ENCODE results near the gene GRID2IP. TPM values are rescaled to one million over a fixed set of nuclear protein-coding genes. Genes with fewer than 3 reads are reported as not detected.

Gene GRID2IP
- total RNA-seq, 4 donors from 2014 or later, result 0.13 TPM; not detected in 3

GRCh38 chr7:6554848-6555247 is 3.6 kb upstream of the GRID2IP start:
- in situ Hi-C loops (cut with MboI; ENCODE audit: low sequenced_read_pairs in 4 of 4), result no loop called here

DNA sequence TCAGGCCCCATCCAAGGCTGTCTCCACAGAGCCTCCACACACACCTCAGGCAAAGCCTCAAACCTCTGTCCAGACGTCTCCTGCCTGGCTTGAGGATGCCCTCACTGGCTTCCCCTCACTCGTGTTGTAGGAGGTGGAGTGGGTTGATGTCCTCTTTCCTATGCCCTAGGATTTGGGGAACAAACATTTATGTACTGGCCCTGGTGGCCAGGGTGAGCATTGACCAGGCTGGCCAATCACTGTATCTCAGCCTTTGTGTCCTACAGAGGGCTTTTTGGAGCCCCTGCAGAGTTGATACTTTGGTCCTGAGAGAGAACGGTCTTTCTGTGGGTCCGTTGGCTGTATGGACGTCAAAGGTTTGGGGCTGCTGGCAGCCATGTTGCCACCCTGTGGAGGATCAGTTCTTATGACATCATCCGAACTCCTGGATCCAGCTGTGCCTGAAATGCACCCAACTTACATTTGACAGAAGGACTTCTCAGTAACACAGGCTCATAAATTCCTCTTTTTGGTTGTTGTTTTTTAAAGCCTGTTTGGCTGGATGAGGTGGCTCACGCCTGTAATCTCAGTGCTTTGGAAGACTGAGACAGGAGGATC is 2.3 kb upstream of the GRID2IP start:
- no peaks in the 10 kb centered on the region for H3K4me1 ChIP-seq
- no peak overlapping the region for H3K27ac ChIP-seq
- in situ Hi-C loops (cut with MboI; ENCODE audit: low sequenced_read_pairs in 4 of 4) (no loop called here), intact Hi-C loops (cut with DNase I; ENCODE audit: low total_unique reads) (no loop called here)
- ATAC-seq, result no peak
- no peak overlapping the region for H3K4me3 ChIP-seq
- DNase-seq, result no peak
- TF ChIP-seq, protein P1, sequence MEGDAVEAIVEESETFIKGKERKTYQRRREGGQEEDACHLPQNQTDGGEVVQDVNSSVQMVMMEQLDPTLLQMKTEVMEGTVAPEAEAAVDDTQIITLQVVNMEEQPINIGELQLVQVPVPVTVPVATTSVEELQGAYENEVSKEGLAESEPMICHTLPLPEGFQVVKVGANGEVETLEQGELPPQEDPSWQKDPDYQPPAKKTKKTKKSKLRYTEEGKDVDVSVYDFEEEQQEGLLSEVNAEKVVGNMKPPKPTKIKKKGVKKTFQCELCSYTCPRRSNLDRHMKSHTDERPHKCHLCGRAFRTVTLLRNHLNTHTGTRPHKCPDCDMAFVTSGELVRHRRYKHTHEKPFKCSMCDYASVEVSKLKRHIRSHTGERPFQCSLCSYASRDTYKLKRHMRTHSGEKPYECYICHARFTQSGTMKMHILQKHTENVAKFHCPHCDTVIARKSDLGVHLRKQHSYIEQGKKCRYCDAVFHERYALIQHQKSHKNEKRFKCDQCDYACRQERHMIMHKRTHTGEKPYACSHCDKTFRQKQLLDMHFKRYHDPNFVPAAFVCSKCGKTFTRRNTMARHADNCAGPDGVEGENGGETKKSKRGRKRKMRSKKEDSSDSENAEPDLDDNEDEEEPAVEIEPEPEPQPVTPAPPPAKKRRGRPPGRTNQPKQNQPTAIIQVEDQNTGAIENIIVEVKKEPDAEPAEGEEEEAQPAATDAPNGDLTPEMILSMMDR (IDR thresholded peaks at IDR 0.05 in 4 of 5, conservative IDR thresholded peaks at IDR 0.05 in 1 of 5), result no peak
- no peak for TF ChIP-seq POLR2A (IDR thresholded peaks at IDR 0.05)
- no peaks in the 10 kb centered on the region for H3K9me3 ChIP-seq
- no peaks in the 10 kb centered on the region for H3K27me3 ChIP-seq
- H3K36me3 ChIP-seq, result no peaks in the 10 kb centered on the region

More at GRCh38 chr7:6554848-6555247, 3.6 kb upstream of the GRID2IP start:
- no peaks in the 10 kb centered on the region for H3K9me3 ChIP-seq
- H3K36me3 ChIP-seq, result no peaks in the 10 kb centered on the region
- TF ChIP-seq, protein P1 (IDR thresholded peaks at IDR 0.05 in 4 of 5, conservative IDR thresholded peaks at IDR 0.05 in 1 of 5), result no peak
- no peak for TF ChIP-seq POLR2A (IDR thresholded peaks at IDR 0.05)
- DNase-seq (no peak), ATAC-seq (no peak)
- H3K27ac ChIP-seq, result no peak overlapping the region
- H3K4me1 ChIP-seq, result no peaks in the 10 kb centered on the region
- no peaks in the 10 kb centered on the region for H3K27me3 ChIP-seq
- intact Hi-C loops (cut with DNase I; ENCODE audit: low total_unique reads), result no loop called here
- no peak overlapping the region for H3K4me3 ChIP-seq

GRCh38 chr7:6547400-6547799 is 3.9 kb downstream of the GRID2IP start:
- Histone ChIP-seq H3K9me3 (no peaks in the 10 kb centered on the region), H3K4me3 (no peak overlapping the region), H3K4me1 (no peaks in the 10 kb centered on the region), H3K36me3 (no peaks in the 10 kb centered on the region), H3K27me3 (no peaks in the 10 kb centered on the region), H3K27ac (no peak overlapping the region)
- intact Hi-C loops (cut with DNase I; ENCODE audit: low total_unique reads) (no loop called here), in situ Hi-C loops (cut with MboI; ENCODE audit: low sequenced_read_pairs in 4 of 4) (no loop called here)
- DNase-seq (no peak), ATAC-seq (no peak)
- no peak for TF ChIP-seq POLR2A (IDR thresholded peaks at IDR 0.05)
- TF ChIP-seq, protein P1 (IDR thresholded peaks at IDR 0.05 in 4 of 5, conservative IDR thresholded peaks at IDR 0.05 in 1 of 5), result no peak

GRCh38 chr7:6546498-6547251 is 4.6 kb downstream of the GRID2IP start:
- ATAC-seq, result no peak
- DNase-seq, result no peak
- Histone ChIP-seq H3K4me1 (no peaks in the 10 kb centered on the region), H3K36me3 (no peaks in the 10 kb centered on the region), H3K9me3 (no peaks in the 10 kb centered on the region), H3K27ac (no peak overlapping the region), H3K27me3 (no peaks in the 10 kb centered on the region), H3K4me3 (no peak overlapping the region)
- in situ Hi-C loops (cut with MboI; ENCODE audit: low sequenced_read_pairs in 4 of 4) (no loop called here), intact Hi-C loops (cut with DNase I; ENCODE audit: low total_unique reads) (no loop called here)
- TF ChIP-seq, protein P1 (IDR thresholded peaks at IDR 0.05 in 4 of 5, conservative IDR thresholded peaks at IDR 0.05 in 1 of 5), result no peak
- TF ChIP-seq POLR2A (IDR thresholded peaks at IDR 0.05), result no peak
